Progenitor cell of endocrine pancreas (in vitro differentiated cells): ENCODE results near the gene HSF2BP. TPM values are rescaled to one million over a fixed set of nuclear protein-coding genes. Genes with fewer than 3 reads are reported as not detected.
"Not testable (repeated sequence)": the region's sequence is repeated elsewhere in the genome, so short reads cannot be mapped to it uniquely, and the experiment has no call there.

ENCODE experiments used
- DNase-seq: peaks from one replicate; pipeline ENCODE4 v3.0.0; 2021; ENCODE audit warnings: low spot score; ENCODE audit not compliant: unreplicated experiment
- H3K27ac Mint-ChIP-seq: 2 replicates; pipeline ENCODE4 v1.8.0; 2021; ENCODE audit warnings: mild to moderate bottlenecking, moderate library complexity, mixed read lengths
- H3K27me3 Mint-ChIP-seq: 2 replicates; pipeline ENCODE4 v1.8.0; 2021; ENCODE audit warnings: mixed read lengths
- H3K36me3 Mint-ChIP-seq: 2 replicates; pipeline ENCODE4 v1.8.0; 2022; ENCODE audit warnings: mixed read lengths; ENCODE audit not compliant: insufficient read depth
- H3K4me1 Mint-ChIP-seq: 2 replicates; pipeline ENCODE4 v1.8.0; 2021; ENCODE audit warnings: low read depth, mixed read lengths
- H3K4me3 Mint-ChIP-seq: 2 replicates; pipeline ENCODE4 v1.8.0; 2021; ENCODE audit warnings: low read depth, mild to moderate bottlenecking, moderate library complexity, mixed read lengths
- H3K9me3 Mint-ChIP-seq: 2 replicates; pipeline ENCODE4 v1.8.0; 2021; ENCODE audit warnings: low read depth, mixed read lengths
- CTCF ChIP-seq: fragments of 200-600 bp; sonication (generic); IDR thresholded peaks from one replicate; pipeline ENCODE4 v1.5.0; 2021; ENCODE audit warnings: antibody characterized with exemption, mild to moderate bottlenecking; ENCODE audit not compliant: unreplicated experiment
- total RNA-seq: library from RNA; stranded (reverse); gene quantifications from 2 replicates; pipeline ENCODE4 v1.2.1, GENCODE V29; 2021

Gene HSF2BP
- total RNA-seq, 1 donor from 2014 or later: 2.0 TPM

- peak overlapping the region; percentile 31 for H3K27ac Mint-ChIP-seq
- H3K27me3 Mint-ChIP-seq: peaks cover 9% of the 10 kb centered on the region
- DNase-seq: no peak
- H3K4me3 Mint-ChIP-seq: no peak overlapping the region
- no peaks in the 10 kb centered on the region for H3K9me3 Mint-ChIP-seq
- H3K36me3 Mint-ChIP-seq: no peaks in the 10 kb centered on the region
- TF ChIP-seq CTCF: no peak
- no peaks in the 10 kb centered on the region for H3K4me1 Mint-ChIP-seq
These were observed 87.3 kb downstream of the HSF2BP start for GRCh38 chr21:43571976-43572375.

GRCh38 chr21:43570195-43570594 is 89.1 kb downstream of the HSF2BP start:
- H3K27me3 Mint-ChIP-seq, H3K4me1 Mint-ChIP-seq, H3K36me3 Mint-ChIP-seq, H3K4me3 Mint-ChIP-seq, H3K9me3 Mint-ChIP-seq, DNase-seq, H3K27ac Mint-ChIP-seq: not testable (repeated sequence)

- not testable (repeated sequence) for H3K27me3 Mint-ChIP-seq, H3K36me3 Mint-ChIP-seq, H3K27ac Mint-ChIP-seq, H3K4me1 Mint-ChIP-seq, DNase-seq, H3K4me3 Mint-ChIP-seq, H3K9me3 Mint-ChIP-seq
These were observed 96.8 kb downstream of the HSF2BP start for GRCh38 chr21:43562451-43562850.

- not testable (repeated sequence) for H3K27ac Mint-ChIP-seq, H3K27me3 Mint-ChIP-seq, H3K4me3 Mint-ChIP-seq, DNase-seq, H3K4me1 Mint-ChIP-seq, H3K9me3 Mint-ChIP-seq, H3K36me3 Mint-ChIP-seq
These were observed 118.7 kb downstream of the HSF2BP start for GRCh38 chr21:43540561-43540960.

- H3K27ac Mint-ChIP-seq, H3K27me3 Mint-ChIP-seq, H3K4me3 Mint-ChIP-seq, H3K4me1 Mint-ChIP-seq, DNase-seq, H3K9me3 Mint-ChIP-seq, H3K36me3 Mint-ChIP-seq: not testable (repeated sequence)
These were observed 136.7 kb downstream of the HSF2BP start for GRCh38 chr21:43522495-43523131.

- not testable (repeated sequence) for H3K27ac Mint-ChIP-seq, H3K27me3 Mint-ChIP-seq, H3K9me3 Mint-ChIP-seq, H3K4me1 Mint-ChIP-seq, DNase-seq, H3K36me3 Mint-ChIP-seq, H3K4me3 Mint-ChIP-seq
These were observed 141.6 kb downstream of the HSF2BP start for GRCh38 chr21:43517701-43518100.

- not testable (repeated sequence) for H3K9me3 Mint-ChIP-seq, H3K27me3 Mint-ChIP-seq, H3K4me1 Mint-ChIP-seq, H3K36me3 Mint-ChIP-seq, H3K27ac Mint-ChIP-seq, DNase-seq, H3K4me3 Mint-ChIP-seq
These were observed 142.2 kb downstream of the HSF2BP start for GRCh38 chr21:43516860-43517627.

GRCh38 chr21:43516295-43516847 is 142.9 kb downstream of the HSF2BP start:
- not testable (repeated sequence) for H3K27ac Mint-ChIP-seq, H3K27me3 Mint-ChIP-seq, H3K36me3 Mint-ChIP-seq, H3K4me1 Mint-ChIP-seq, H3K4me3 Mint-ChIP-seq, H3K9me3 Mint-ChIP-seq, DNase-seq

GRCh38 chr21:43514834-43515233 is 144.5 kb downstream of the HSF2BP start:
- DNase-seq, H3K27me3 Mint-ChIP-seq, H3K4me1 Mint-ChIP-seq, H3K27ac Mint-ChIP-seq, H3K9me3 Mint-ChIP-seq, H3K4me3 Mint-ChIP-seq, H3K36me3 Mint-ChIP-seq: not testable (repeated sequence)

GRCh38 chr21:43513023-43513422 is 146.3 kb downstream of the HSF2BP start:
- H3K4me1 Mint-ChIP-seq, H3K27ac Mint-ChIP-seq, H3K9me3 Mint-ChIP-seq, H3K4me3 Mint-ChIP-seq, H3K27me3 Mint-ChIP-seq, H3K36me3 Mint-ChIP-seq, DNase-seq: not testable (repeated sequence)

GRCh38 chr21:43511209-43511608 is 148.1 kb downstream of the HSF2BP start:
- not testable (repeated sequence) for H3K36me3 Mint-ChIP-seq, H3K9me3 Mint-ChIP-seq, H3K27me3 Mint-ChIP-seq, H3K4me1 Mint-ChIP-seq, H3K4me3 Mint-ChIP-seq, DNase-seq, H3K27ac Mint-ChIP-seq

- not testable (repeated sequence) for DNase-seq, H3K9me3 Mint-ChIP-seq, H3K27ac Mint-ChIP-seq, H3K4me3 Mint-ChIP-seq, H3K4me1 Mint-ChIP-seq, H3K36me3 Mint-ChIP-seq, H3K27me3 Mint-ChIP-seq
These were observed 148.6 kb downstream of the HSF2BP start for GRCh38 chr21:43510669-43511068.
